GM23338 (cell line): Measurements from ENCODE around the gene RAP1GAP2. TPM values are rescaled to one million over a fixed set of nuclear protein-coding genes. Genes with fewer than 3 reads are reported as not detected.

Experiments used
- ATAC-seq: fragments of 200-7000 bp; cut with Tn5 transposase; 3 replicates; pipeline ENCODE4 v1.9.1; 2020
- DNase-seq: peaks from one replicate; pipeline ENCODE4 v3.0.0-alpha.2; 2015; ENCODE audit warnings: low spot score
- H2AFZ ChIP-seq: fragments of 200-600 bp; sonication (generic); 2 replicates; pipeline ENCODE4 v1.8.0; 2016; ENCODE audit warnings: antibody characterized with exemption, mild to moderate bottlenecking, moderate library complexity
- H3F3A ChIP-seq: fragments of 200-600 bp; sonication (generic); replicated peaks from 2 replicates; pipeline ENCODE4 v1.8.0; 2017; ENCODE audit warnings: antibody characterized with exemption, mixed run types, low read depth
- H3K27ac ChIP-seq: fragments of 200-600 bp; sonication (generic); 2 replicates; pipeline ENCODE4 v1.6.1; 2016; ENCODE audit warnings: low read depth
- H3K27me3 ChIP-seq: fragments of 200-600 bp; sonication (generic); 2 replicates; pipeline ENCODE4 v1.8.0; 2016; ENCODE audit warnings: mild to moderate bottlenecking, mixed run types, moderate library complexity; ENCODE audit not compliant: insufficient read depth
- H3K36me3 ChIP-seq: fragments of 200-600 bp; sonication (generic); 2 replicates; pipeline ENCODE4 v1.8.0; 2016; ENCODE audit warnings: mild to moderate bottlenecking; ENCODE audit not compliant: insufficient read depth
- H3K4me1 ChIP-seq: fragments of 200-600 bp; sonication (generic); 2 replicates; pipeline ENCODE4 v1.8.0; 2016; ENCODE audit warnings: mild to moderate bottlenecking, moderate library complexity; ENCODE audit not compliant: insufficient read depth
- H3K4me2 ChIP-seq: fragments of 200-600 bp; sonication (generic); 2 replicates; pipeline ENCODE4 v1.7.1; 2017; ENCODE audit warnings: mixed run types
- H3K4me3 ChIP-seq: fragments of 200-600 bp; sonication (generic); 2 replicates; pipeline ENCODE4 v1.6.1; 2016; ENCODE audit warnings: mixed run types
- H3K79me2 ChIP-seq: fragments of 200-600 bp; sonication (generic); replicated peaks from 2 replicates; pipeline ENCODE4 v1.8.0; 2017; ENCODE audit warnings: mild to moderate bottlenecking; ENCODE audit not compliant: insufficient read depth
- H3K9me2 ChIP-seq: fragments of 200-600 bp; sonication (generic); 2 replicates; pipeline ENCODE4 v1.8.0; 2017; ENCODE audit not compliant: insufficient read depth
- H4K20me1 ChIP-seq: fragments of 200-600 bp; sonication (generic); replicated peaks from 2 replicates; pipeline ENCODE4 v1.8.0; 2017; ENCODE audit warnings: mild to moderate bottlenecking; ENCODE audit not compliant: insufficient read depth
- H3K27ac Mint-ChIP-seq: 2 replicates; pipeline ENCODE4 v1.8.0; 2020; ENCODE audit warnings: inconsistent platforms, mild to moderate bottlenecking, moderate library complexity, mixed read lengths
- H3K27me3 Mint-ChIP-seq: 3 replicates; pipeline ENCODE4 v1.8.0; 2022; ENCODE audit warnings: low read depth, mild to moderate bottlenecking, moderate library complexity, mixed read lengths, inconsistent platforms; ENCODE audit not compliant: insufficient read depth, poor library complexity
- H3K36me3 Mint-ChIP-seq: 3 replicates; pipeline ENCODE4 v1.8.0; 2021; ENCODE audit warnings: low read depth, mild to moderate bottlenecking, inconsistent platforms, moderate library complexity, mixed read lengths
- H3K4me1 Mint-ChIP-seq: 3 replicates; pipeline ENCODE4 v1.8.0; 2020; ENCODE audit warnings: mild to moderate bottlenecking, inconsistent platforms, mixed read lengths
- H3K4me3 Mint-ChIP-seq: 3 replicates; pipeline ENCODE4 v1.8.0; 2021; ENCODE audit warnings: moderate library complexity, mild to moderate bottlenecking, inconsistent platforms, mixed read lengths
- H3K9me3 Mint-ChIP-seq: 3 replicates; pipeline ENCODE4 v1.8.0; 2020; ENCODE audit warnings: moderate library complexity, mild to moderate bottlenecking, inconsistent platforms, mixed read lengths
- CREB1 ChIP-seq: fragments of 250-450 bp; sonication (Bioruptor Pico); IDR thresholded peaks from 2 replicates; pipeline ENCODE4 v1.5.0; 2020; ENCODE audit warnings: low read depth, mild to moderate bottlenecking, moderate library complexity
- CTCF ChIP-seq, 2 experiments: fragments of 200-600 bp in 1 of 2; sonication (generic) in 1 of 2; conservative IDR thresholded peaks; 2 replicates each; pipeline versions ENCODE4 v1.5.1 to v1.6.1; 2016 to 2017; ENCODE audit warnings: antibody characterized with exemption in 2 of 2, low read depth in 2 of 2, mild to moderate bottlenecking in 2 of 2, moderate library complexity in 1 of 2
- ETS1 ChIP-seq: IDR thresholded peaks from 2 replicates; pipeline ENCODE4 v1.6.1; 2016; ENCODE audit warnings: antibody characterized with exemption
- EZH2 ChIP-seq: fragments of 200-600 bp; sonication (generic); IDR thresholded peaks from one replicate; pipeline ENCODE4 v1.8.0; 2017; ENCODE audit warnings: antibody characterized with exemption, mild to moderate bottlenecking, low read depth; ENCODE audit not compliant: unreplicated experiment
- EZH2phosphoT487 ChIP-seq: fragments of 200-600 bp; sonication (generic); IDR thresholded peaks from one replicate; pipeline ENCODE4 v1.8.1; 2018; ENCODE audit warnings: antibody characterized with exemption; ENCODE audit not compliant: unreplicated experiment
- JUNB ChIP-seq: IDR thresholded peaks from one replicate; pipeline ENCODE4 v1.6.1; 2016; ENCODE audit warnings: antibody characterized with exemption; ENCODE audit not compliant: unreplicated experiment
- NANOG ChIP-seq: IDR thresholded peaks from 2 replicates; pipeline ENCODE4 v1.6.1; 2016; ENCODE audit warnings: antibody characterized with exemption, borderline replicate concordance
- POLR2AphosphoS5 ChIP-seq: IDR thresholded peaks from 2 replicates; pipeline ENCODE4 v1.6.1; 2016; ENCODE audit warnings: antibody characterized with exemption, low read depth
- REST ChIP-seq: IDR thresholded peaks from one replicate; pipeline ENCODE4 v1.6.1; 2018; ENCODE audit warnings: antibody characterized with exemption; ENCODE audit not compliant: unreplicated experiment
- STAT1 ChIP-seq: IDR thresholded peaks from one replicate; pipeline ENCODE4 v1.6.1; 2016; ENCODE audit warnings: antibody characterized with exemption; ENCODE audit not compliant: unreplicated experiment
- ZNF114 ChIP-seq: fragments of 250-450 bp; sonication (Bioruptor Pico); IDR thresholded peaks from 2 replicates; pipeline ENCODE4 v1.5.0; 2020; ENCODE audit warnings: mild to moderate bottlenecking, moderate library complexity
- ZNF331 ChIP-seq: fragments of 250-450 bp; sonication (Bioruptor Pico); IDR thresholded peaks from 2 replicates; pipeline ENCODE4 v1.5.0; 2020; ENCODE audit warnings: low read depth, mild to moderate bottlenecking, moderate library complexity
- ZNF462 ChIP-seq: fragments of 250-450 bp; sonication (Bioruptor Pico); IDR thresholded peaks from 2 replicates; pipeline ENCODE4 v1.5.0; 2020; ENCODE audit warnings: mild to moderate bottlenecking, moderate library complexity
- polyA plus RNA-seq: library from polyadenylated mRNA; unstranded; fragments of >200 nt; fragmentation: Nextera tagmentation; extraction: Ambion mirVana; gene quantifications from 2 replicates; pipeline ENCODE4 v1.2.1, GENCODE V29; 2016
- total RNA-seq: library from RNA; depleted of rRNA; stranded (reverse); fragments of >200 nt; shearing (Covaris generic); gene quantifications from 2 replicates; pipeline ENCODE4 v1.2.3, GENCODE V29; 2014

The RAP1GAP2 gene
- total and polyA plus RNA-seq, 2 experiments from 2014 or later: 17.8 to 46.1 TPM

GRCh38 chr17:2795441-2796163, 636 bp upstream of the RAP1GAP2 start:
- Mint-ChIP-seq H3K4me3 (no peak overlapping the region), H3K9me3 (no peaks in the 10 kb centered on the region), H3K36me3 (no peaks in the 10 kb centered on the region), H3K27ac (no peak overlapping the region), H3K27me3 (peaks cover 19% of the 10 kb centered on the region), H3K4me1 (peaks cover 26% of the 10 kb centered on the region)
- Histone ChIP-seq H3K4me3 (no peak overlapping the region), H4K20me1 (no peaks in the 10 kb centered on the region), H3K36me3 (no peaks in the 10 kb centered on the region), H2AFZ (no peak overlapping the region), H3K27ac (no peak overlapping the region), H3K4me2 (no peak overlapping the region), H3K9me2 (no peaks in the 10 kb centered on the region), H3F3A (no peaks in the 10 kb centered on the region), H3K79me2 (no peaks in the 10 kb centered on the region), H3K4me1 (peaks cover 4% of the 10 kb centered on the region; the same call in 1 of the 2 replicates), H3K27me3 (no peaks in the 10 kb centered on the region)
- DNase-seq (no peak), ATAC-seq (no peak)
- TF ChIP-seq EZH2phosphoT487 (no peak), CREB1 (CRISPR knock-in tag) (no peak), NANOG (no peak), CTCF (conservative IDR thresholded peaks at IDR 0.05; ENCODE audit: low read depth in 2 of 2) (no peak), ETS1 (no peak), REST (no peak), STAT1 (no peak), POLR2AphosphoS5 (no peak), JUNB (no peak), ZNF462 (CRISPR knock-in tag) (no peak), EZH2 (no peak), ZNF331 (no peak), ZNF114 (no peak)
